Stimulated activated CD4-positive, alpha-beta T cell treated with anti-CD3 and anti-CD28 coated beads, Interleukin-12 subunit alpha, Interleukin-12 subunit beta, amount 100 ng/mL, for 48 hours (primary cell): Measurements from ENCODE around the gene FAM81A.
"Not testable (repeated sequence)": the region's sequence is repeated elsewhere in the genome, so short reads cannot be mapped to it uniquely, and the experiment has no call there.

Source experiments
- DNase-seq, 3 donors: peaks; one replicate each; pipeline ENCODE4 v3.0.0-alpha.2; 2020; ENCODE audit warnings: low read depth in 2 of 3, low spot score in 1 of 3

FAM81A gene

GRCh38 chr15:59424616-59425015 is 13.4 kb upstream of the FAM81A start:
- DNase-seq = no peak

DNA sequence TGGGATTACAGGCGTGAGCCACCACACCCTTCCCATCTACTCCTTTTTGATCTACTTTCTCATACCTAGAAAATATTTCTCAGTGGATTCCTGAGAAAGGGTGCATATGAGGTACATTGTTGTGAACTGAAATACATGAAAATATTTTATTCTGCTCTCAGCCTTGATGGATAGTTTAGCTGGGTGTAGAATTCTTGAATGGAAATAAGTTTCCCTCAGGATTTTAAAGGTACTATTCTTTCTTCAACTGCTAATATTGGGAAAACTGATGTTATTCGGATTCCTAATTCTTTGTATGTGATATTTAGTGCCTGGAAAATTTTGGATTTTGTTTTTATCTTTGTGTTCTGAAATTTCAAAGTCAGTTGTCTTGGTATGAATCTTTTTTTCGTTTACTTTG is 9.1 kb upstream of the FAM81A start:
- not testable (repeated sequence) for DNase-seq

GRCh38 chr15:59432389-59432788 is 5.6 kb upstream of the FAM81A start:
- no peak for DNase-seq

GRCh38 chr15:59434481-59434880 is 3.5 kb upstream of the FAM81A start:
- no peak for DNase-seq

GRCh38 chr15:59436774-59437141 is 1.2 kb upstream of the FAM81A start:
- DNase-seq = no peak

- no peak for DNase-seq
These were observed 707 bp upstream of the FAM81A start for GRCh38 chr15:59437142-59437816.

- no peak for DNase-seq
These were observed 772 bp downstream of the FAM81A start for GRCh38 chr15:59438625-59439290.

- no peak for DNase-seq
These were observed 1.6 kb downstream of the FAM81A start for GRCh38 chr15:59439576-59439975.

DNA sequence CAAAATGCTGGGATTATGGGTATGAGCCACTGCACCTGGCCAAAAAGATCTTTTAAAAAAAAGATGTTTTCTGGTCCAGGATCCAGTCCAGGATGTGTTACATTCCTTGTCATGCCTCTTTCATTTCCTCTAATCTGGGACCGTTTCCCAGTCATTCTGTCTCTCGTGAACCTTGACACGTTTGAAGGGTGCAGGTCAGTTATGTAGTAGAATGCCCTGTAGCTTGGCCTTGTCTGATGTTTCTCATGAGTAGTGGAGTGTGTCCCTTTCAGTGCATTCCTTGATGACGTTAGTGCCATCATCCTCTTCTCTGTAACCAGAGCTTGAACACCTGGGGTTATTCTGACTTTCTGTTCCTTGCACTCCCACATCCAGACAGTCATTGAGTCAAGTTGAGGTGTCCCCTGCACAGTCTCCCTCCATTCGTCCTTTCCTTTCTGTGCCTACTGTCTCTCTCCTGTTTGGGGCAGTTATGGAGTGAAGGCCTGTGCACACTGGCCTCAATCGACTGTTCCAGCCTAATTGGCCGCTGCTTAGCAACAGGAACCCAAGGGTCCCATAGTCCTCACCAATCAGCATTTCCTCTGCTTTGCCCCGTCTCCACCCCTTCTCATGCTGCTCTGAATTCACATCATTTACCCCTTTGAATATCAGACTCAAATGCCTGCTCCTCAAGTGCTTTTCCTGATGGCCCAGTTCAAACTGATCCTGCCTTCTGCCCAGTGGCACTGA is 5.5 kb downstream of the FAM81A start:
- no peak for DNase-seq

- no peak for DNase-seq
These were observed 6.3 kb downstream of the FAM81A start for GRCh38 chr15:59444081-59444835.

DNA sequence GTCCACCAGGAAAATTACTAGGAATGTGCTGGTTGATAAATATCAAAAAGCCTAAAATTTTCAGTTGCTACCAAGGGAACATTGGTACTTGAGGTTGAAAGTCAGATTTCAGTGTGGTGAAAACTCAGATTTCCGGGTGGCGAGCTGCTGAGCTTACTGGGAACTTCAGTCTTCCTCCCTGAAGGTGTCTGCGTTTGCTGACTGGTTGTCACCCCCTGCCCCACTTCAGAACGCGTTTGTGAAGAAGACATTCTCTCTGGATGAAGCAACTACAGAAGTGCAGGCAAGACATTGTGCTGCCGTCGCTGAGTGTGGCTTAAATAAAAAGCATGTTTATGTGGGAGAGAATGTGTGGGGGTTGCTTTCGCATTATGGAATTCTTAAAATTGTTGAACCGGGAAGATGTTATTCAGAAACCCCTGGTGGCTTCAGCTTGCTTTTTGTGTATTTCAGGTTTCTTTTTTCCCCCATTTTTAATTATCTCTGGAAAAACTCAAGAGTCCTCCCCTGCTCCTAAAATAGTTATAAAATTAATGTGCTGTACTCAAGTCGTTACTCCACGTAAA is 7.1 kb downstream of the FAM81A start:
- DNase-seq = no peak

GRCh38 chr15:59446232-59446957 is 8.4 kb downstream of the FAM81A start:
- DNase-seq = no peak

DNA sequence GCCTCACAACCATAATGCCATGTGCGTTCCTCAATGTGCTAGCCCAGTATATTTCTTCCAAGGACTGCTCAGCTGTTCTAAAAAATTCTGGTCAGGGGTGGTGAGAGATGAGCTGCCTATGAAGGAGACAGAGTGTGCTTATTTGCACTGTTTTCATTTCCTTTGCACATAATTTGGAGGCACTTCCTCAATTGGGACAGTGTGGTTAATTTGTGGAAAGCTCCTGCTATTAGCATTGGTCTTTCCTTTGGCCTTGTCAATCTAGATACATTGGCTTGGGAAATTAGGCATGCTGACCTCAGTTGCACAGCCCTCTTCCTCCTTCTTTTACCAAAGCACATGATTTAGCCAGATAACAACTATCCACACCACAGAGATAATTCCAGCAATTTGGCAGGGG is 9.4 kb downstream of the FAM81A start:
- DNase-seq = no peak

GRCh38 chr15:59448871-59449270 is 10.9 kb downstream of the FAM81A start:
- no peak for DNase-seq

GRCh38 chr15:59453474-59454215 is 15.7 kb downstream of the FAM81A start:
- no peak for DNase-seq

GRCh38 chr15:59456114-59456513 is 18.1 kb downstream of the FAM81A start:
- no peak for DNase-seq

DNA sequence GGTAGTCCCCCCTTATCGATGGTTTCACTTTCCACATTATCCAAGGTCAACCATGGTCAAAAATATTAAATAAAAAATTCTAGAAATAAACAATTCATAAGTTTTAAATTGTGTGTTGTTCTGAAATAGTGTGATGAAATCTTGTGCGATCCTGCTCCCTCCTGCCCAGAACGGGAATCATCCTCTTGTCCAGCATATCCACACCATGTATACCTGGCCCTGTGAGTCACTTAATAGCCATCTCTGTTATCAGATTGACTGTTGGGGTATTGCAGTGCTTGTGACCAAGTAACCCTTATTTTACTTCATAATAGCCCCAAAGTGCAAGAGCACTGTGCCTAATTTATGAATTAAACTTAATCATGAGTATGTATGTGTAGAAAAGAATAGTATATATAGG is 19.1 kb downstream of the FAM81A start:
- no peak for DNase-seq

GRCh38 chr15:59461521-59461920 is 23.5 kb downstream of the FAM81A start:
- DNase-seq = no peak

GRCh38 chr15:59473226-59473625 is 35.2 kb downstream of the FAM81A start:
- DNase-seq = no peak

DNA sequence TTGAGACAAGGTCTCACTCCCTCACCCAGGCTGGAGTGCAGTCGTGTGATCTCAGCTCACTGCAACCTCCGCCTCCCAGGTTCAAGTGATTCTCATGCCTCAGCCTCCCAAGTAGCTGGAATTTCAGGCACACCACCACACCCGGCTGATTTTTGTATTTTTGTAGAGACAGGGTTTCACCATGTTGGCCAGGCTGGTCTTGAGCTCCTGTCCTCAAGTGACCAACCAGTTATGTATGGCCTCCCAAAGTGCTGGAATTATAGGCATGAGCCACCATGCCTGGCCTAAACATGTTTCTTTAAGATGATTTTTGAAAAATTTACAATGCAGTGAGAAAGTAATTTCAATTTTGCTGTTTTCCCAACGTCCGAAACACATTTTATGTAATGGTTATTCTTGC is 37.2 kb downstream of the FAM81A start:
- DNase-seq = not testable (repeated sequence)
